Endodermal cell (in vitro differentiated cells): ENCODE measurements around the gene FAM98B. TPM values are rescaled to one million over a fixed set of nuclear protein-coding genes. Genes with fewer than 3 reads are reported as not detected.

Experiments
- DNase-seq: peaks from one replicate; pipeline ENCODE4 v3.0.0-alpha.2; 2017
- H3K27ac ChIP-seq: 2 replicates; pipeline ENCODE4 v1.5.1; 2013; ENCODE audit warnings: mild to moderate bottlenecking, low read depth, low read length, moderate library complexity
- H3K27me3 ChIP-seq: 2 replicates; pipeline ENCODE4 v1.6.1; 2013; ENCODE audit warnings: mild to moderate bottlenecking, low read length, moderate library complexity; ENCODE audit not compliant: insufficient read depth, control insufficient read depth, poor library complexity, severe bottlenecking
- H3K36me3 ChIP-seq: 2 replicates; pipeline ENCODE4 v1.7.0; 2013; ENCODE audit warnings: mild to moderate bottlenecking, low read length, moderate library complexity; ENCODE audit not compliant: control insufficient read depth, insufficient read depth
- H3K4me1 ChIP-seq: one replicate; pipeline ENCODE4 v1.7.0; 2013; ENCODE audit warnings: low read length; ENCODE audit not compliant: control insufficient read depth, insufficient read depth
- H3K4me3 ChIP-seq: 2 replicates; pipeline ENCODE4 v1.5.1; 2013; ENCODE audit warnings: mild to moderate bottlenecking, low read length, moderate library complexity
- H3K9ac ChIP-seq: 2 replicates; pipeline ENCODE4 v1.6.1; 2013; ENCODE audit warnings: mild to moderate bottlenecking, low read length, moderate library complexity; ENCODE audit not compliant: poor library complexity, severe bottlenecking; ENCODE audit errors: extremely low read depth
- H3K9me3 ChIP-seq: 2 replicates; pipeline ENCODE4 v1.6.1; 2013; ENCODE audit warnings: mild to moderate bottlenecking, low read length, moderate library complexity; ENCODE audit not compliant: control insufficient read depth
- H3K27ac Mint-ChIP-seq: 2 replicates; pipeline ENCODE4 v1.8.0; 2020; ENCODE audit warnings: mixed read lengths
- H3K27me3 Mint-ChIP-seq: 2 replicates; pipeline ENCODE4 v1.8.0; 2021; ENCODE audit warnings: mild to moderate bottlenecking, mixed read lengths; ENCODE audit not compliant: insufficient read depth
- H3K36me3 Mint-ChIP-seq: 2 replicates; pipeline ENCODE4 v1.8.0; 2020; ENCODE audit warnings: low read depth, mixed read lengths
- H3K4me1 Mint-ChIP-seq: 2 replicates; pipeline ENCODE4 v1.8.0; 2020; ENCODE audit warnings: mixed read lengths
- H3K4me3 Mint-ChIP-seq: 2 replicates; pipeline ENCODE4 v1.8.0; 2020; ENCODE audit warnings: mild to moderate bottlenecking, moderate library complexity, mixed read lengths
- H3K9me3 Mint-ChIP-seq: 2 replicates; pipeline ENCODE4 v1.8.0; 2020; ENCODE audit warnings: mild to moderate bottlenecking, mixed read lengths
- CTCF ChIP-seq: fragments of 200-600 bp; sonication (generic); conservative IDR thresholded peaks from 2 replicates; pipeline ENCODE4 v1.5.0; 2021; ENCODE audit warnings: antibody characterized with exemption, mild to moderate bottlenecking
- WGBS, 2 experiments: methylation state at CpG; one replicate each; pipeline versions ENCODE4 v1.1.5 to v1.1.7; 2013; ENCODE audit warnings: missing lambda C conversion rate in 2 of 2, mixed read lengths in 1 of 2; ENCODE audit not compliant: insufficient coverage in 1 of 2, insufficient read length in 1 of 2; 5-methylcytosine and 5-hydroxymethylcytosine counted together
- total RNA-seq, 2 donors: library from RNA; stranded (reverse); fragmentation: NEBNext Ultra II Directional in 1 of 2; extraction: Animal tissue kit (Norgen Biotek cat#: 25700) in 1 of 2; gene quantifications; 2 replicates in 1 of 2; 3 replicates in 1 of 2; pipeline ENCODE4 v1.2.1, GENCODE V29; 2021

The FAM98B gene
- total RNA-seq, 2 donors from 2014 or later, result 54.3 to 55.9 TPM

GRCh38 chr15:38530113-38530512 is 76.2 kb downstream of the FAM98B start:
- no peak for DNase-seq
- no peaks in the 10 kb centered on the region for H3K9me3 ChIP-seq
- H3K36me3 Mint-ChIP-seq, result peaks cover 3% of the 10 kb centered on the region
- H3K4me1 Mint-ChIP-seq, result peaks cover 7% of the 10 kb centered on the region
- no peak overlapping the region for H3K4me3 ChIP-seq
- peaks cover 4% of the 10 kb centered on the region for H3K4me1 ChIP-seq
- WGBS, 2 experiments, result 73 to 100% methylated on average over 1 of the region's 1 CpG
- H3K27me3 Mint-ChIP-seq, result peaks cover 68% of the 10 kb centered on the region
- no peak for TF ChIP-seq CTCF
- no peaks in the 10 kb centered on the region for H3K36me3 ChIP-seq
- H3K9me3 Mint-ChIP-seq, result no peaks in the 10 kb centered on the region
- H3K9ac ChIP-seq, result no peak overlapping the region
- no peak overlapping the region for H3K27ac Mint-ChIP-seq
- H3K4me3 Mint-ChIP-seq, result no peak overlapping the region
- peaks cover 74% of the 10 kb centered on the region for H3K27me3 ChIP-seq
- no peak overlapping the region for H3K27ac ChIP-seq

- Histone ChIP-seq H3K4me3 (no peak overlapping the region), H3K27ac (no peak overlapping the region), H3K36me3 (no peaks in the 10 kb centered on the region), H3K4me1 (peaks cover 4% of the 10 kb centered on the region), H3K27me3 (peaks cover 85% of the 10 kb centered on the region), H3K9ac (no peak overlapping the region), H3K9me3 (no peaks in the 10 kb centered on the region)
- H3K27ac Mint-ChIP-seq, result no peak overlapping the region
- peaks cover 79% of the 10 kb centered on the region for H3K27me3 Mint-ChIP-seq
- no peak for TF ChIP-seq CTCF
- WGBS, 2 experiments, result 83 to 90% methylated on average over 1 to 4 of the region's 4 CpGs
- peaks cover 7% of the 10 kb centered on the region for H3K4me1 Mint-ChIP-seq
- H3K36me3 Mint-ChIP-seq, result peaks cover 9% of the 10 kb centered on the region
- H3K4me3 Mint-ChIP-seq, result no peak overlapping the region
- no peak for DNase-seq
- no peaks in the 10 kb centered on the region for H3K9me3 Mint-ChIP-seq
Measured at GRCh38 chr15:38531509-38531908, 77.6 kb downstream of the FAM98B start.

- Histone ChIP-seq H3K4me3 (no peak overlapping the region), H3K9ac (no peak overlapping the region), H3K36me3 (no peaks in the 10 kb centered on the region), H3K4me1 (peaks cover 4% of the 10 kb centered on the region), H3K27ac (no peak overlapping the region), H3K9me3 (no peaks in the 10 kb centered on the region), H3K27me3 (peaks cover 80% of the 10 kb centered on the region)
- Mint-ChIP-seq H3K27ac (no peak overlapping the region), H3K36me3 (peaks cover 9% of the 10 kb centered on the region), H3K4me1 (peaks cover 7% of the 10 kb centered on the region), H3K9me3 (no peaks in the 10 kb centered on the region), H3K27me3 (peaks cover 88% of the 10 kb centered on the region), H3K4me3 (no peak overlapping the region)
- WGBS, 2 experiments, result 70 to 90% methylated on average over 3 of the region's 3 CpGs
- TF ChIP-seq CTCF, result no peak
- no peak for DNase-seq
Measured at GRCh38 chr15:38532728-38533127, 78.8 kb downstream of the FAM98B start.
